Measurements from ENCODE around the gene SVIL. TPM values are rescaled to one million over a fixed set of nuclear protein-coding genes. Genes with fewer than 3 reads are reported as not detected.

Gene SVIL
- total RNA-seq, 1 experiment from 2014 or later = 15.3 TPM

- Histone ChIP-seq H3K79me2 (ENCODE audit: insufficient read depth, low read length) (no peaks in the 10 kb centered on the region), H3K56ac (ENCODE audit: insufficient read length, low read depth, low read length) (no peak overlapping the region), H3K79me1 (ENCODE audit: insufficient read depth, low read depth, low read length, poor library complexity, severe bottlenecking) (no peaks in the 10 kb centered on the region), H3K9me3 (ENCODE audit: control insufficient read depth, low read depth, low read length) (no peaks in the 10 kb centered on the region), H3K23ac (ENCODE audit: insufficient read length, low read depth, low read length) (no peak overlapping the region), H4K5ac (ENCODE audit: insufficient read length, low read depth, low read length) (no peak overlapping the region), H2BK12ac (ENCODE audit: insufficient read length, low read depth, low read length) (no peak overlapping the region), H2AK5ac (ENCODE audit: insufficient read length, low read length) (no peak overlapping the region), H4K8ac (replicated peaks; ENCODE audit: insufficient read length, low read depth, low read length) (no peak overlapping the region), H3K4ac (ENCODE audit: low read depth, low read length) (no peak overlapping the region), H3K27ac (ENCODE audit: insufficient read length, low read depth, low read length) (no peak overlapping the region), H2BK5ac (ENCODE audit: insufficient read length, low read length) (no peak overlapping the region), H2BK20ac (ENCODE audit: low read depth, low read length, poor library complexity, severe bottlenecking) (no peak overlapping the region), H3K4me1 (ENCODE audit: insufficient read depth, low read length) (peaks cover 3% of the 10 kb centered on the region; the same call in 1 of the 2 replicates), H3T11ph (ENCODE audit: low read length) (no peak overlapping the region), H2BK120ac (ENCODE audit: low read depth, low read length, poor library complexity, severe bottlenecking) (no peak overlapping the region), H4K20me1 (ENCODE audit: control insufficient read depth, insufficient read depth, insufficient read length) (no peaks in the 10 kb centered on the region), H3K27me3 (ENCODE audit: insufficient read depth, low read length) (no peaks in the 10 kb centered on the region), H4K91ac (ENCODE audit: insufficient read length, low read depth, low read length) (no peak overlapping the region), H3K23me2 (ENCODE audit: insufficient read length, low read depth, low read length, poor library complexity, severe bottlenecking) (no peaks in the 10 kb centered on the region), H3K9ac (ENCODE audit: extremely low read depth, insufficient read length, low read length) (no peak overlapping the region), H3K14ac (ENCODE audit: insufficient read depth, low read length) (no peak overlapping the region), H3K18ac (ENCODE audit: insufficient read length, low read depth, low read length) (no peak overlapping the region), H3K4me2 (ENCODE audit: insufficient read depth, insufficient read length, low read length) (no peak overlapping the region), H2BK15ac (ENCODE audit: low read depth, low read length) (no peak overlapping the region), H2AFZ (ENCODE audit: low read length) (no peak overlapping the region)
- H3K9me3 Mint-ChIP-seq = no peaks in the 10 kb centered on the region
- TF ChIP-seq CTCF (conservative IDR thresholded peaks at IDR 0.05) = no peak
- H3K27me3 Mint-ChIP-seq (ENCODE audit: low read depth) = no peaks in the 10 kb centered on the region
- H3K4me1 Mint-ChIP-seq = peaks cover 15 to 16% of the 10 kb centered on the region in 2 experiments
- no peak for DNase-seq
- no peak overlapping the region for H3K4me3 Mint-ChIP-seq
- no CpG with 5 or more reads among the region's 6 CpGs for WGBS (ENCODE audit: extremely low coverage, insufficient read length, low lambda C conversion rate)
- H3K36me3 Mint-ChIP-seq (ENCODE audit: insufficient read depth in 1 of 3, low read depth in 3 of 3) = no peaks in the 10 kb centered on the region
- no peak overlapping the region for H3K27ac Mint-ChIP-seq
Measured at GRCh38 chr10:29600821-29601220, 34.0 kb downstream of the SVIL start.
